Progenitor cell of endocrine pancreas (in vitro differentiated cells): ENCODE data around the gene ELF1. TPM values are rescaled to one million over a fixed set of nuclear protein-coding genes. Genes with fewer than 3 reads are reported as not detected.

Experiments
- DNase-seq: peaks from one replicate; pipeline ENCODE4 v3.0.0; 2021; ENCODE audit warnings: low spot score; ENCODE audit not compliant: unreplicated experiment
- H3K27ac Mint-ChIP-seq: 2 replicates; pipeline ENCODE4 v1.8.0; 2021; ENCODE audit warnings: mild to moderate bottlenecking, moderate library complexity, mixed read lengths
- H3K27me3 Mint-ChIP-seq: 2 replicates; pipeline ENCODE4 v1.8.0; 2021; ENCODE audit warnings: mixed read lengths
- H3K36me3 Mint-ChIP-seq: 2 replicates; pipeline ENCODE4 v1.8.0; 2022; ENCODE audit warnings: mixed read lengths; ENCODE audit not compliant: insufficient read depth
- H3K4me1 Mint-ChIP-seq: 2 replicates; pipeline ENCODE4 v1.8.0; 2021; ENCODE audit warnings: low read depth, mixed read lengths
- H3K4me3 Mint-ChIP-seq: 2 replicates; pipeline ENCODE4 v1.8.0; 2021; ENCODE audit warnings: low read depth, mild to moderate bottlenecking, moderate library complexity, mixed read lengths
- H3K9me3 Mint-ChIP-seq: 2 replicates; pipeline ENCODE4 v1.8.0; 2021; ENCODE audit warnings: low read depth, mixed read lengths
- total RNA-seq: library from RNA; stranded (reverse); gene quantifications from 2 replicates; pipeline ENCODE4 v1.2.1, GENCODE V29; 2021
- TF ChIP-seq, protein P1 (sequence below): fragments of 200-600 bp; sonication (generic); IDR thresholded peaks from one replicate; pipeline ENCODE4 v1.5.0; 2021; ENCODE audit warnings: antibody characterized with exemption, mild to moderate bottlenecking; ENCODE audit not compliant: unreplicated experiment

The ELF1 gene
- total RNA-seq, 1 donor from 2014 or later, result 89.7 TPM

DNA sequence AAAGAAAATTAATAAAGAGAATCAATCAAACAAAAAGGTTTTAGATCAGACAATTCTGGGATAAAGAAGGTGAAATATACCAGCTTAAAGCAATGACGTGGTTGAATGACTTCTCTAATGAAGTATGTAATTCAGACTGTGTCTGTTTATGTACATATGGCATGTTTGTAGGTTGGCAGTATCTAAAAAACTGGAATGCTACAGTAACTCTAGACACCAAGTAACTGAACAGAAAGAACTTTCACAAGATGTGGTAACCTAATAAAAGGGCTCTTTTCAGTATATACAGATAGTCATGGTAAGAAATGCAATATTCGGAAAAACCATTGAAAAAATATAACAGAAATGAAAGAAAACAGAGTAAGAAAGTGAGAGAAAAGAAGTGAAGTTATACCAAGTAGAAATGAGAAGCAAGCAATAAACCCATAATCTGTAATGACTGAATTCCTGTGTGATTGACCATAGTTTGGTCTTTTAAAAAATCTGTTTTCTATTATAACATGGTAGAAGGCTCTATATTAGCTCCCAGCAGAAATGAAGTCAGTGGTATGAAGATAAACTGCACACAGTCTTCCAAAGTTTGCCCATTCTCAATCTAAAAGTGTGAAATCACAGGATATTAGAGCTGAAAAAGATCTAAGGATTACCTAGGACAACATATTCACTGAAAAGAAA lies 31.4 kb downstream of the ELF1 start:
- DNase-seq, result no peak
- Mint-ChIP-seq H3K4me1 (peaks cover 46% of the 10 kb centered on the region), H3K9me3 (no peaks in the 10 kb centered on the region), H3K27me3 (no peaks in the 10 kb centered on the region), H3K36me3 (no peaks in the 10 kb centered on the region), H3K4me3 (no peak overlapping the region), H3K27ac (peak overlapping the region; percentile 49)
- TF ChIP-seq, protein P1, sequence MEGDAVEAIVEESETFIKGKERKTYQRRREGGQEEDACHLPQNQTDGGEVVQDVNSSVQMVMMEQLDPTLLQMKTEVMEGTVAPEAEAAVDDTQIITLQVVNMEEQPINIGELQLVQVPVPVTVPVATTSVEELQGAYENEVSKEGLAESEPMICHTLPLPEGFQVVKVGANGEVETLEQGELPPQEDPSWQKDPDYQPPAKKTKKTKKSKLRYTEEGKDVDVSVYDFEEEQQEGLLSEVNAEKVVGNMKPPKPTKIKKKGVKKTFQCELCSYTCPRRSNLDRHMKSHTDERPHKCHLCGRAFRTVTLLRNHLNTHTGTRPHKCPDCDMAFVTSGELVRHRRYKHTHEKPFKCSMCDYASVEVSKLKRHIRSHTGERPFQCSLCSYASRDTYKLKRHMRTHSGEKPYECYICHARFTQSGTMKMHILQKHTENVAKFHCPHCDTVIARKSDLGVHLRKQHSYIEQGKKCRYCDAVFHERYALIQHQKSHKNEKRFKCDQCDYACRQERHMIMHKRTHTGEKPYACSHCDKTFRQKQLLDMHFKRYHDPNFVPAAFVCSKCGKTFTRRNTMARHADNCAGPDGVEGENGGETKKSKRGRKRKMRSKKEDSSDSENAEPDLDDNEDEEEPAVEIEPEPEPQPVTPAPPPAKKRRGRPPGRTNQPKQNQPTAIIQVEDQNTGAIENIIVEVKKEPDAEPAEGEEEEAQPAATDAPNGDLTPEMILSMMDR, result no peak

DNA sequence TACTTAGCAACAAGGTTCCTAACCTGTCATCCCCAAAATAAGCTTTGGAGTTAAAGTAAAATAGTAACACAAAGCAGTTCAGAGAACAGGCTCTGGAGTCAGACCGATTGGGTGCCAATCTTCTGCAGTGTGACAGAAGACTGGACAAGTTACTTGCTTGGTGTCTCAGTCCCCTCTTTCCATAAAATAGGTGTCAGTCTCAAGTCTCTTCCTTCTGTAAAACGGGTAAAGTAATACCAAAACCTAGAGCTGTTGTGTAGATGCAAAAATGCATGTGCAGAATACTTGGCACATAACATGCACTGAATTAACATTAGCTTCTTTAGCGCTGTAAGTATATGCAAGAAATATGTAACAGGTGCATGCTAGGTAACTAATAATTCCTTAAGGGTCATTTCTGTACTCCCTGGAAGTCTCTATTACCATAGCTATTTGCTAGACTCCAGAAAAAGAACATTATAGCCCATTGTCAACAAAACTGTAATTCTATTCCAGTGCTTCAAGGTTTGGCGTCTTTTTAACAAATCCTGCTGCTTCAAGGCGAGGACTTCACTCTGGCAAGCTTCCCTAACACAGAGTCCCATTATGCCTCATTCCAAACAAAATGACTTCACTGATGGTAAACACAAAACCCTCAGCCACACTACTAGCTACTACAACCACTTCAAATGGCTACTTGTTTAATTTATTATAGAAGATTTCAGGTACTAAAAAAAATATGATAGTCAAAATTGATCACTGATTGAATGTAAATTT lies 32.8 kb downstream of the ELF1 start:
- H3K4me1 Mint-ChIP-seq, result peaks cover 42% of the 10 kb centered on the region
- no peak for DNase-seq
- H3K4me3 Mint-ChIP-seq, result no peak overlapping the region
- H3K27ac Mint-ChIP-seq, result peak overlapping the region; percentile 96
- no peaks in the 10 kb centered on the region for H3K27me3 Mint-ChIP-seq
- H3K36me3 Mint-ChIP-seq, result peaks cover 2% of the 10 kb centered on the region
- H3K9me3 Mint-ChIP-seq, result no peaks in the 10 kb centered on the region
- TF ChIP-seq, protein P1, result no peak

GRCh38 chr13:40985381-40986100 lies 33.6 kb downstream of the ELF1 start:
- peaks cover 5% of the 10 kb centered on the region for H3K36me3 Mint-ChIP-seq
- no peak overlapping the region for H3K4me3 Mint-ChIP-seq
- DNase-seq, result no peak
- H3K9me3 Mint-ChIP-seq, result no peaks in the 10 kb centered on the region
- H3K27ac Mint-ChIP-seq, result no peak overlapping the region
- no peaks in the 10 kb centered on the region for H3K27me3 Mint-ChIP-seq
- peaks cover 41% of the 10 kb centered on the region for H3K4me1 Mint-ChIP-seq
- TF ChIP-seq, protein P1, result no peak

GRCh38 chr13:40984668-40985366 lies 34.3 kb downstream of the ELF1 start:
- peaks cover 41% of the 10 kb centered on the region for H3K4me1 Mint-ChIP-seq
- DNase-seq, result no peak
- H3K9me3 Mint-ChIP-seq, result no peaks in the 10 kb centered on the region
- TF ChIP-seq, protein P1, result no peak
- H3K36me3 Mint-ChIP-seq, result peaks cover 5% of the 10 kb centered on the region
- H3K27ac Mint-ChIP-seq, result peak overlapping the region; percentile 37
- no peaks in the 10 kb centered on the region for H3K27me3 Mint-ChIP-seq
- H3K4me3 Mint-ChIP-seq, result no peak overlapping the region
